Activated T-cell treated with anti-CD3 and anti-CD28 coated beads, Interleukin-2, amount 50 U/mL, for 72 hours (primary cell): Measurements from ENCODE around the gene TRIM29. TPM values are rescaled to one million over a fixed set of nuclear protein-coding genes. Genes with fewer than 3 reads are reported as not detected.

Source experiments
- ATAC-seq, 2 donors: fragments of 150-1000 bp; cut with Tn5 transposase; replicated peaks in 1 of 2; 2 replicates each; pipeline ENCODE4 v1.10.0; 2021; ENCODE audit warnings: moderate library complexity in 2 of 2, mild to moderate bottlenecking in 1 of 2
- DNase-seq, 2 donors: peaks; one replicate each; pipeline ENCODE4 v3.0.0; 2021 to 2022; ENCODE audit warnings: mixed read lengths in 1 of 2
- H3K27ac Mint-ChIP-seq: one replicate; pipeline ENCODE4 v1.8.0; 2022; ENCODE audit warnings: mild to moderate bottlenecking, moderate library complexity, mixed read lengths
- H3K27me3 Mint-ChIP-seq: one replicate; pipeline ENCODE4 v1.8.0; 2022; ENCODE audit warnings: low read depth, mixed read lengths
- H3K36me3 Mint-ChIP-seq, 2 donors: one replicate each; pipeline ENCODE4 v1.8.0; 2022; ENCODE audit warnings: mixed read lengths in 2 of 2, mild to moderate bottlenecking in 1 of 2; ENCODE audit not compliant: insufficient read depth in 2 of 2
- H3K4me1 Mint-ChIP-seq: one replicate; pipeline ENCODE4 v1.8.0; 2022; ENCODE audit warnings: low read depth, mixed read lengths
- H3K4me3 Mint-ChIP-seq, 2 donors: one replicate each; pipeline ENCODE4 v1.8.0; 2022; ENCODE audit warnings: mild to moderate bottlenecking in 2 of 2, mixed read lengths in 2 of 2, moderate library complexity in 2 of 2
- H3K9me3 Mint-ChIP-seq, 2 donors: one replicate each; pipeline ENCODE4 v1.8.0; 2022; ENCODE audit warnings: mixed read lengths in 2 of 2
- total RNA-seq, 2 donors: library from RNA; stranded (reverse); gene quantifications; one replicate each; pipeline ENCODE4 v1.2.3, GENCODE V29; 2022

Gene TRIM29
- total RNA-seq, 2 donors from 2014 or later, result not detected

DNA sequence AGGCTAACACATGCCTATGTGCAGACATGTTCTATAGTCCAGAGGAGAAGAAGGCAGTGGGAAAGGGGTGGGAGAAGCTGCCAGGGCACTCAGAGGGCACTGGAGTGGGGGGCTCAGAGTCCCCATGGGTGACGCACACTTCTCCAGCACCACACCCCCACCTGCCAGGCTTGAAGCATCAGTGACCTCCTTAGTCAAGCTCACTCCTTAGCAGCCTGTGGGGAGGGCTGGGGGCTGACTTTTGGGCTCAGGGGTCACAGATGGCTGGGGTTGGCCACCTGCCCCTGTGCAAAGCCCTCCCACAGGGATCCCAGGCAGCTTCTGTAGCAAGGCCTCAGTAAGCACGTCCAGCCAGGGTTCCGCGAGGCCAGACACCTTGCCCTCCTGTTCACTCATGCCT, 18.8 kb downstream of the TRIM29 start:
- H3K27ac Mint-ChIP-seq, result no peak overlapping the region
- no peak overlapping the region for H3K4me3 Mint-ChIP-seq
- ATAC-seq, result no peak
- H3K9me3 Mint-ChIP-seq, result no peaks in the 10 kb centered on the region
- H3K27me3 Mint-ChIP-seq, result no peaks in the 10 kb centered on the region
- H3K36me3 Mint-ChIP-seq, result no peaks in the 10 kb centered on the region
- H3K4me1 Mint-ChIP-seq, result no peaks in the 10 kb centered on the region
- DNase-seq, result no peak

DNA sequence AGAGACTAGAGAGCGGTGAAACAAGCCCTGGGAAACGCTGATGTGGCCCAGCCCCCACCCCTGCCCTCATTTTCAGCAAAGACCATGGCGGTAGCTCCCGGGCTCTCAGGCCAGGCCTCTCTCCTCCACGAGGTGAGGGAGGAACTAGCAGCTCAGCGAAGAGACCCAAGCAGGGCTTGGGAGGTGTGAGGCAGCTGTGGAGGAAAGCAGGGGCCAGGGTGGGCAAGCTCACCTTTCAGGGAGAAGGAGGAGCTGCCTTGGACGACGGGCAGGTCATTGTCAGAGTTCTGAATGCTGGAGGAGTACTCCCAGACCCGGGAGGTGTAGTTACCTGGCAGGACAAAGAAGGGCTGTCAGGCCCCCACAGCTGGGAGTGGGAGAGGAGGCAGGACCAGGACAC, 19.9 kb downstream of the TRIM29 start:
- no peak overlapping the region for H3K4me3 Mint-ChIP-seq
- no peaks in the 10 kb centered on the region for H3K9me3 Mint-ChIP-seq
- DNase-seq (no peak), ATAC-seq (no peak)
- H3K36me3 Mint-ChIP-seq, result no peaks in the 10 kb centered on the region
- H3K27ac Mint-ChIP-seq, result no peak overlapping the region
- no peaks in the 10 kb centered on the region for H3K27me3 Mint-ChIP-seq
- no peaks in the 10 kb centered on the region for H3K4me1 Mint-ChIP-seq

DNA sequence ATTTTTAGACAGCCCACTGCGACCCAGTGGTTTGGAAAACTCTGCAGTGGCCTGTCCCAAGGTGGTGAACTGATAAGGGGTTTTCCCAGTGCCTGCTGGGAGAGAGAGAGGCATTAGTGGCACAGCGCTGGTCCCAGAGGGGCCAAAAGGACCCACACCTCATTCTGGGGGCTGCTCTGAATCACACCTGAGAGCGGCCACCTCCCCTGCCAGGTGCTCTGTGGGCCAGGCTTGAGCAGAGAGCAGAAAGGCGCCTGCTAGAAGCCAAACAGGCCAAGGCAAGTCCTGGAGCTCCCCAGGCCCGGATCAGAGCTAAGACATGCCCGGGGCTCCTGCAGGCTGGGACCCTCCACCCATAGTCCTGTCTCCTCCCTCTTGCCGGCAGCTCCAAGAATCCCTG, 20.9 kb downstream of the TRIM29 start:
- Mint-ChIP-seq H3K27me3 (peaks cover under 1% of the 10 kb centered on the region), H3K9me3 (no peaks in the 10 kb centered on the region), H3K36me3 (no peaks in the 10 kb centered on the region), H3K4me3 (no peak overlapping the region), H3K27ac (no peak overlapping the region), H3K4me1 (no peaks in the 10 kb centered on the region)
- ATAC-seq, result no peak
- no peak for DNase-seq

DNA sequence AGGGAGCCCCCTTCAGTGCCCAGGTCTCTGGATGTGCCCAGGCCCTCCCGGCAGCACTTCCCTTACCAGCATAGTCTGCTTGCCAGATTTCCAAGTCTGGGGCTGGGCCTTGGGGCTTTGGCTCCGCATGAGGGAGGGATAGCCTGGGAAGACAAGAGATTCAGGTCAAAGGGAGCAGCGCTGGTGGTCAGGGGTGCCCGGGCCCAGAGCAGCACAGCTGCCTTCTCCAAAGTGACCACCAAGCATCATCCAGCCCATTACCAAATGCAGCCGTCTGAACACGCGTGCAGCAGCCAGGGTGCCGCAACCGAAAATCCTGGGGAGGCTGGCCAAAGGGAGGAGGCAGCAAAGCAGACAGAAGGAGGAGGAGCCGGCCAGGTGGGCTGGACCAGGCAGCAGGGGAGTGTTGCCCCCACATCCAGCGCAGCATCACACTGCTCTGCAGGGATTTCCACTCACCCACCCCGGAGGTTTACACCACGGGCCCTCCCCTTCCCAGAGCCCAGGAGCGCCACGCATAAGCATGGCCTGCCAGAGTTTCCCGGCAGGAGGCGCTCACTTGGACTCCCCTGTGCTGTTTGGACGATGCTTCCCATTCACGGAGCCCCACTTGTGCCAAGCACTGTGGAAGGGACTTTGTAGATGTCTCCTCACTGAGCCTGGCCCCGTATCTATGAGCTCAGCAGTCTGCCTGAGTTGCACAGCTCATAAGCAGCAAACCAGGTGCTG, 22.5 kb downstream of the TRIM29 start:
- H3K9me3 Mint-ChIP-seq, result no peaks in the 10 kb centered on the region
- DNase-seq, result no peak
- ATAC-seq, result no peak
- H3K36me3 Mint-ChIP-seq, result no peaks in the 10 kb centered on the region
- H3K4me3 Mint-ChIP-seq, result no peak overlapping the region
- peaks cover 7% of the 10 kb centered on the region for H3K27me3 Mint-ChIP-seq
- H3K4me1 Mint-ChIP-seq, result no peaks in the 10 kb centered on the region
- no peak overlapping the region for H3K27ac Mint-ChIP-seq

DNA sequence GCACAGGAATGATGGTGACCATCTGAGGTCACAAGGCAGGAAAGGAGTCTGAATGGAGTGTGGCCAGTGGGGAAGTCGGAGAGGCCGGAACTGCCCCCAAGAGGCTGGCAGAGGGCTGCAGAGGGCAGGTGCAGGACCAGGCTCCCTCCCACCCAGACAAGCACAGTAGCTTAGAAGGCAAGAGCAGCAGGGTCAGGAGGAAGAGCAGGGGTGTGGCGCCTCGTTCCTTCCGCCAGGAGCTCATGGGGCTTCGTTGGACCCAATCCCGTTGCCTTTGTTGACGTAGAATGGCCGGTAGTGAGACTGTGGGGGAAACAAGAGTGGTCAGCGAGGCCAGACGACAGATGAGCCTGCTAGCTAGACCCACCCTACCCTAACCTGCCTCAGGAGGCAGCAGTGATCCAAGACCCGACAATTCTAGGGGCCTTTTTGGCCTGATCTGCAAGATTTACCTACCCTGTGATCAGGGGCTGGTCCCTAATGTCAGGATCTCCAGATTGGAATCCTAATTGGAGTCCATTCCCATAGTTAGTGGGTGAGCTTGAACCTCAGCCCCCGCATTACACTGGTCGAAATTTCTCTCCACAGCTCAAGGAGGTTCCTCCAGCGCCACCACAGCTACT, 25.6 kb downstream of the TRIM29 start:
- H3K4me3 Mint-ChIP-seq, result no peak overlapping the region
- no peak overlapping the region for H3K27ac Mint-ChIP-seq
- H3K4me1 Mint-ChIP-seq, result no peaks in the 10 kb centered on the region

DNA sequence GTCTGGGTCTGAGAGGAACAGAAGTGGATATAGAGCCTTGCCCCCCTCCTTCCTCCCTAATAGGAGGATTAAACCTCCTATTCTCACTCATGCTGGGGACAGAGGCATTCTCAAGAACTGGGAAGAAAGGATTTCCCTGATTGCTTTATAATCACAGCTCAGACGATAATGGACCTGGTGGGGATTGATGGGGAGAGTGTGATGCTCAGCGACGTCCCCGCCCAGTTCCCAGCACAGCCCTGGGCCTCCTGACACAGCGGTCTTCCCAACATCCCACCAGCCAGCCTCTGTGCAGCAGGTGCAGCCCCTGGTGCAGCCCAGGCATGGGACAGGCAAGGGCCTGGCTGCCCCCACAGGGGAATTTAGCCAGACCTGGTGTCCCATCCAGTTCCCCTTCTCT, 28.4 kb downstream of the TRIM29 start:
- Mint-ChIP-seq H3K27ac (no peak overlapping the region), H3K9me3 (no peaks in the 10 kb centered on the region), H3K27me3 (peaks cover 14% of the 10 kb centered on the region), H3K4me1 (no peaks in the 10 kb centered on the region), H3K4me3 (no peak overlapping the region), H3K36me3 (no peaks in the 10 kb centered on the region)
- ATAC-seq (no peak), DNase-seq (no peak)

More for the DNA sequence above, 25.6 kb downstream of the TRIM29 start:
- no peak for DNase-seq
- H3K27me3 Mint-ChIP-seq, result peaks cover 14% of the 10 kb centered on the region
- no peak for ATAC-seq
- no peaks in the 10 kb centered on the region for H3K9me3 Mint-ChIP-seq
- no peaks in the 10 kb centered on the region for H3K36me3 Mint-ChIP-seq

DNA sequence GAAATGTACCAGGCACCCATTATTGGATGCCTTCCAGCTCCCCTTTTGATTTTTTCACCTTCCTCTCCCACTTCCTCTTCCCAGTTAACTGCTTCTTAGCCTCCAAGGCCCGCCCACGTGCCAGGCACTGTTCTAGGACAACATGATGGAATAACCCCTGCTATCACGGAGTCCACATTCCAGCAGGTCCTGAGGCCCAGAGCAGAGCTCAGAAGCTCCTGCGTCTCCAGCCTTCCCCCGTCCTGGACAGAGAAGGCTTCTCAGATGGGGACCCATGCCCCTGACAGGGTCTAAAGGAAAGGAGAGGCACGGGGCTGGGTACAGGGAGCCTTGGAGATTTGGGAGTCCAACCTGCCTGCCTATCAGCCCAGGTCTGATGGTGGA, 29.1 kb downstream of the TRIM29 start:
- Mint-ChIP-seq H3K36me3 (no peaks in the 10 kb centered on the region), H3K9me3 (no peaks in the 10 kb centered on the region), H3K27ac (no peak overlapping the region), H3K27me3 (peaks cover 14% of the 10 kb centered on the region), H3K4me3 (no peak overlapping the region), H3K4me1 (no peaks in the 10 kb centered on the region)
- ATAC-seq (no peak), DNase-seq (no peak)

DNA sequence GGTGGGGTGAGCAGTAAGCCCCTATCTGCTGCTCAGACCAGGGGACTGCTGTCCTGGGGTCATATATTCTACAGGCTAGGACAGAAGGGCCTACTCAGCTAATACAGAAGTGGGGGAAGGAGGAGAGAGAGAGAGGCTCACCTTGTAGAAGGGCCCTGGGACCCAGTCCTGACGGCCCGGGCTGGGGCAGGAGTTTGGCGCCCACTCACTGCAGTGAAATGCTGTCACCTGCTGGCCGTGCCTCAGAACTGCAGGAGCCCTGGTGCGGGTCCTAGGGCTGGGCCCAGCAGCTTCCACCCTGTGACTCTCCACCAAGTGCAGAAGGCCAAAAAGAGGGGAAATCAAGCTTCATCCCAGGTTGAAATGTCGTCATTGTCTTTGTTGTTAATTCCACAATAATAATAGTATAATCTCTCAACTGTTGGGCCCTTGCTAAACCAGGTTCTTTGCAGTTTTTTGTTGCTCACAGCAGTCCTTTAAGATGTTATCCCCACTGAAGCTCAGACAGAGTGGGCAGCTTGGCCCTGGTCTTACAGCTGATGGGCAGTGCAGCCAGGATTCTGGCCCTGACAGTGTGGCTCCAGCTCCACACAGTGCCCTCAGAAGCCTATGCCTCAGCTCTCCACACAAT, 29.6 kb downstream of the TRIM29 start:
- H3K27me3 Mint-ChIP-seq, result peaks cover 14% of the 10 kb centered on the region
- DNase-seq (peak; percentile 62 to 72), ATAC-seq (peak; percentile 74 to 78)
- H3K36me3 Mint-ChIP-seq, result no peaks in the 10 kb centered on the region
- no peak overlapping the region for H3K27ac Mint-ChIP-seq
- no peak overlapping the region for H3K4me3 Mint-ChIP-seq
- no peaks in the 10 kb centered on the region for H3K9me3 Mint-ChIP-seq
- no peaks in the 10 kb centered on the region for H3K4me1 Mint-ChIP-seq

DNA sequence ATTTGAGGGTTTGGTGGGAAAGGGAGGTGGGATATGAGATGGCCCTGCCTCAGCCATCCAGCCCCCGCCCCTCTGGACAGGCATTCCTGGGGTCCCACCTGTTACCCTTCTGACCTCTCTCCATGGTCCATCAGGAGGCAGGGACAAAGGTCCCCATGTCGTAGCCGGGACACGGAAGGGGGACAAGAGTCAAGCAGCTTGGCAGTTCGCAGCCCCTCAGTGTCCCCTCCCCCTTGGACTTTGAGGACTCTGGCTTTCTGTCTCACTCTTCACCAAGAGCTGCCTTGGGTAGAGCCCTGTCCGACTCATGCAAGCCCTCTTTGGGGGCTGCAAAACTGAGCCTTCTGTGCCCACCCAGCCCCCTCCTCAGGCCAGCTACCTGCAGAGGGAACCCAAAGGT, 30.2 kb downstream of the TRIM29 start:
- Mint-ChIP-seq H3K9me3 (no peaks in the 10 kb centered on the region), H3K4me1 (no peaks in the 10 kb centered on the region), H3K4me3 (no peak overlapping the region), H3K27ac (no peak overlapping the region), H3K27me3 (peaks cover 14% of the 10 kb centered on the region), H3K36me3 (no peaks in the 10 kb centered on the region)
- no peak for ATAC-seq
- DNase-seq, result no peak

DNA sequence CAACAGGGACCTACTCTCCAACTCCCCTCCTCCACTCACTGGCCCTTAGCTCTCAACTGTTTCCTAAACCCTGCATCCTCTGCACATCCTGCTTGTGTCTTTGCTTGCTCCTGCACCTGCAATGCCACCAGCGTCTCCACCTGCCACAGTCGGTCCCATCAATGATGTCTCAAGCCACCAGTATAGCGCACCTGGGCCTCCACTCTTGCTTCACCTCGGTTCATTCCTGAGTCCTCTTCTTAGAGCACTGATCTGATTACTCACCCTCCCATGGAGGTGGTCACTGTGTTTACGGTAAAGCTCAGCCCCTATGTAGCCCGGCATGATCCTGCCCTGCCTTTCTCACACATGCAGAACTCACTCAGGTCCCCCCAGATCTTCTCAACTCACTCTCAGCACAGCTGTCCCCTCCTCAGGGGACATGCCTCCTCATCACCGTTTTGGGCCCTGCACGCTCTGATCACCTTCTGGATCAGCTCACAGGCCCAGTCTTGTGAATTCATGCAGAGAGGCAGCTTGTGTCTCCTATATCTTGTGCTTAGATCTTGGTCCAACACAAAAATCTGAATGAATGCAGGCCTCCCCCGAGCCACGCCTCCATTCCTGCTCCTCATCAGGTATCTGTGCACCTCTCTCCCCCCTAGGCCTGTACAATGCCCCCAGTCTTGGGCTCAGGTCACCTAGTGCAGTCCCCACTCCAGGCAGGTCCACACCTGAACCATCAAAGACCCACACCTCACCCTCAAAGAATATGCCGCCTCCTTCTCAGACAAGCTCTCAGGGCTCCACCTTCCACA, 31.4 kb downstream of the TRIM29 start:
- no peaks in the 10 kb centered on the region for H3K36me3 Mint-ChIP-seq
- DNase-seq (no peak), ATAC-seq (no peak)
- no peak overlapping the region for H3K4me3 Mint-ChIP-seq
- no peaks in the 10 kb centered on the region for H3K9me3 Mint-ChIP-seq
- H3K4me1 Mint-ChIP-seq, result no peaks in the 10 kb centered on the region
- H3K27ac Mint-ChIP-seq, result no peak overlapping the region
- H3K27me3 Mint-ChIP-seq, result peaks cover 9% of the 10 kb centered on the region

DNA sequence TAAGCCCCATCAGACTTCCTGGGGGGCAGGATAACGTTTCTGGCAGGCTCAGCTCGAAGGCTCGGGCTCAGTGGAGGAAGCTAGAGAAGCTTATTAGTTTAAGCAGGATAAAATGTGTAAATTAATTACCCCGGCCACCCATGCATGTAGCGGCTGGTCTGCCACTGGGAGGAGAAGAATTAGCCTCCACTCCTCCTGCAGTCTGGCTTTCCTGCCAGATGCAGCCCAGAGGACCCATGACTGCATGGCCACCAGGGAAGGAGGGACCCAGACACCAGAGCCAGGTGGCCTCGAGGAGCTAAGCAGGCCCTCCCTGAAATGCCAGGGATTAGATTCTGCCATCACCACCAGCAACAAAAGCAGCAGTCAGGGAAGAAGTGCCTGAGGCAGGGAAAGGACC, 32.3 kb downstream of the TRIM29 start:
- Mint-ChIP-seq H3K27me3 (peaks cover 7% of the 10 kb centered on the region), H3K4me1 (no peaks in the 10 kb centered on the region), H3K4me3 (no peak overlapping the region), H3K9me3 (no peaks in the 10 kb centered on the region), H3K36me3 (no peaks in the 10 kb centered on the region), H3K27ac (no peak overlapping the region)
- no peak for DNase-seq
- ATAC-seq, result no peak

DNA sequence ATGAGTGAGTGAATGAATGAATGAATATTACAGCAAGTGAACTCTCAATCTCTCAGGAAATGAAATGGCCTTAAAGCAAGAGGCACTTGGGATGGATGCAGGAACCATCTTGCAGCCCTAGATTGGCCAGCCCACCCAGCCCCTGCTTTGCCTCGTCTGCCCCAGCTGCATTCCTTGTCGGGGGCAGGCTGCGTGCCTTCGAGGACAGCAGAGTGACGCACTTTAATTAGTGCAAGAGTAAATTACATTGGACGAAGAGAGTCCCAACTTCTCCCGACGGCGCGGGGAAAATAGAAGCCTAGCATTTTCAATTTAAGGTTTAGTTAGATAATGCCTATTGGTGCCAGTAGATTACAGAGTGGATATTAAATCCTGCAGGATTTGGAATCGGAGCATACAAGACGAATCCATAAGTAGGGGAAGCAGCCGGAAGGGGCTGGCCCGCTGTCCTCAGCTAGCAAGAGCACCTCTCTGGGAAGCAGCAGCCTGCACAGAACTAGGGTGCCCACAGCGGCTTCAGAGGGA, 33.8 kb downstream of the TRIM29 start:
- Mint-ChIP-seq H3K9me3 (no peaks in the 10 kb centered on the region), H3K4me1 (no peaks in the 10 kb centered on the region), H3K36me3 (no peaks in the 10 kb centered on the region), H3K27me3 (peaks cover 7% of the 10 kb centered on the region), H3K4me3 (no peak overlapping the region), H3K27ac (no peak overlapping the region)
- ATAC-seq (no peak), DNase-seq (no peak)

DNA sequence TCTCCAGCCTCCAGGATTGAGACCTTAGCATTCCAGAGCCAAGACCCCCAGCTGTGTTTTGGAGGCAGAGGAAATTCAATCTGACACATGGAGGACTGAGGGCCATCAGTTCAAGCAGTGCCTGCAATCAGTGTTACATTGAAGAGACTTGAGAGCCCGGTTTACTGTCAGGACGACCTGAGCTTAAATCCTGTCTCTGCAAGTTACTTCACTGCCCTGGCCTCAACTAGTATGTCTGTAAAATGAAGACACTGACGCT, 35.1 kb downstream of the TRIM29 start:
- H3K4me1 Mint-ChIP-seq, result no peaks in the 10 kb centered on the region
- no peak overlapping the region for H3K4me3 Mint-ChIP-seq
- H3K36me3 Mint-ChIP-seq, result no peaks in the 10 kb centered on the region
- DNase-seq (no peak), ATAC-seq (no peak)
- H3K9me3 Mint-ChIP-seq, result no peaks in the 10 kb centered on the region
- no peak overlapping the region for H3K27ac Mint-ChIP-seq
- H3K27me3 Mint-ChIP-seq, result no peaks in the 10 kb centered on the region
